Vagina (tissue), 2 donors: ENCODE results near the gene COL26A1.

Experiments
- POLR2A ChIP-seq, 2 donors: fragments of 450-650 bp; IDR thresholded peaks; one replicate each; pipeline ENCODE4 v1.6.1; 2017; ENCODE audit warnings: antibody characterized with exemption in 2 of 2, mild to moderate bottlenecking in 2 of 2, moderate library complexity in 2 of 2
- POLR2AphosphoS5 ChIP-seq, 2 donors: sonication (generic); formaldehyde crosslinking; IDR thresholded peaks; one replicate each; pipeline ENCODE4 v1.9.0; 2017; ENCODE audit warnings: antibody characterized with exemption in 2 of 2, mild to moderate bottlenecking in 2 of 2, low read depth in 1 of 2; ENCODE audit not compliant: insufficient read depth in 1 of 2
- TF ChIP-seq, protein P1 (sequence below), 3 experiments: fragments of 450-650 bp in 2 of 3; fragments of 200-600 bp in 1 of 3; sonication (generic) in 1 of 3; IDR thresholded peaks; one replicate each; pipeline ENCODE4 v1.5.1; 2017 to 2019; ENCODE audit warnings: antibody characterized with exemption in 3 of 3, mild to moderate bottlenecking in 2 of 3, moderate library complexity in 2 of 3

DNA sequence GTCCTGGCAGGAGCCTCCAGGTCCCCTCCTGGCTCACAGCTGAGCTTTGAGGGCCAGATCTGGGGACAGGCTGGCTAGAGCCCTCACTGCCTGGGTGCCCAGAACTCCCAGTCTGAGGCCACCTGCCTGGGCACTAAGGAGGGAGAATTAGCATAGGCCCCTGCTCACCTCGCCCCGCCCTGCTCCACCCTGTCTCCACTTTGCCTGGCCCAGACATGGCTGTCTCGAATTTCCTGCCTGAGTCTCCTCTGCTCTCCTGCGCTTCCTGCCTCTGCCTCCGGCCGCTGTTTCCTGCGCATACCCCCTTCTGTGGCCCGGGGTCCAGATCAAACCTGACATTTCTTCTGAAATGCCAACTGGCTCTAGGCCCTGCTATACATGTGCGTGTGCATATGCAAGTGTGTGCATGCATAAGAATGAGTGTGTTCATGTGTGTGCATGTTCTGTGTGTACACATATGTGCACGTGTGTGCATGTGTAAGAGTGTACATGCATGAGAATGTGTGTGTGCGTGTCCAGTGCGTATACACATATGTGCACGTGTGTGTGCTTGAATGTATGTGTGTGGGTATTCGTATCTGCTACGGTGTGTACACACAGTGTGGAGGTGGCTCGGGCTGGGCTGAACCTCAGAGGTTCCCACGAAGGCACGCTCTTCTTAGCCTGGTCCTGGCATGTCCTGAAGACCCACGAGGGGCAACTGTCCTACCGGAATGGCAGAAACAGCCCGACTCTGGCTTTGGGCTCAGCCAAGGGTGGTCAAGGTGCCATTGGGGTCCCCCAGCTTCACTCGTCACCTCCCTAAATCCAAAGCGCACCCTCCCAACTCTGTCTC, 201.5 kb downstream of the COL26A1 start:
- TF ChIP-seq POLR2A (IDR thresholded peaks at IDR 0.05), result no peak
- TF ChIP-seq, protein P1, sequence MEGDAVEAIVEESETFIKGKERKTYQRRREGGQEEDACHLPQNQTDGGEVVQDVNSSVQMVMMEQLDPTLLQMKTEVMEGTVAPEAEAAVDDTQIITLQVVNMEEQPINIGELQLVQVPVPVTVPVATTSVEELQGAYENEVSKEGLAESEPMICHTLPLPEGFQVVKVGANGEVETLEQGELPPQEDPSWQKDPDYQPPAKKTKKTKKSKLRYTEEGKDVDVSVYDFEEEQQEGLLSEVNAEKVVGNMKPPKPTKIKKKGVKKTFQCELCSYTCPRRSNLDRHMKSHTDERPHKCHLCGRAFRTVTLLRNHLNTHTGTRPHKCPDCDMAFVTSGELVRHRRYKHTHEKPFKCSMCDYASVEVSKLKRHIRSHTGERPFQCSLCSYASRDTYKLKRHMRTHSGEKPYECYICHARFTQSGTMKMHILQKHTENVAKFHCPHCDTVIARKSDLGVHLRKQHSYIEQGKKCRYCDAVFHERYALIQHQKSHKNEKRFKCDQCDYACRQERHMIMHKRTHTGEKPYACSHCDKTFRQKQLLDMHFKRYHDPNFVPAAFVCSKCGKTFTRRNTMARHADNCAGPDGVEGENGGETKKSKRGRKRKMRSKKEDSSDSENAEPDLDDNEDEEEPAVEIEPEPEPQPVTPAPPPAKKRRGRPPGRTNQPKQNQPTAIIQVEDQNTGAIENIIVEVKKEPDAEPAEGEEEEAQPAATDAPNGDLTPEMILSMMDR (IDR thresholded peaks at IDR 0.05), result no peak
- no peak for TF ChIP-seq POLR2AphosphoS5 (IDR thresholded peaks at IDR 0.05; ENCODE audit: insufficient read depth in 1 of 2, low read depth in 1 of 2)
